ENCODE results near the gene PHF13. TPM values are rescaled to one million over a fixed set of nuclear protein-coding genes. Genes with fewer than 3 reads are reported as not detected.

Gene PHF13
- total and polyA plus RNA-seq, 8 donors, result 2.7 to 16.9 (median 6.2) TPM

- TF ChIP-seq CTCF (IDR thresholded peaks at IDR 0.05), result no peak
- no peak for TF ChIP-seq POLR2AphosphoS5 (IDR thresholded peaks at IDR 0.05)
- no peak for TF ChIP-seq POLR2A (IDR thresholded peaks at IDR 0.05)
- TF ChIP-seq EP300 (IDR thresholded peaks at IDR 0.05), result no peak
- intact Hi-C loops (cut with DNase I; ENCODE audit: low total_unique reads), result no loop called here
Observed at GRCh38 chr1:6652986-6653385, 39.5 kb downstream of the PHF13 start.

GRCh38 chr1:6653436-6654290 lies 40.1 kb downstream of the PHF13 start:
- 92 to 94% (median 93%) methylated on average over 23 of the region's 23 CpGs for WGBS, 5 donors
- Histone ChIP-seq H3K9me3 (no peaks in the 10 kb centered on the region), H3K27me3 (no peaks in the 10 kb centered on the region), H3K36me3 (peaks cover 28 to 76% (median 64%) of the 10 kb centered on the region in 4 donors), H3K27ac (no peak overlapping the region), H3K4me3 (no peak overlapping the region), H3K4me1 (no peaks in the 10 kb centered on the region)
- intact Hi-C loops (cut with DNase I; ENCODE audit: low total_unique reads), result no loop called here
- no peak for DNase-seq
- TF ChIP-seq POLR2AphosphoS5 (IDR thresholded peaks at IDR 0.05) (no peak), POLR2A (IDR thresholded peaks at IDR 0.05) (no peak), CTCF (IDR thresholded peaks at IDR 0.05) (no peak), EP300 (IDR thresholded peaks at IDR 0.05) (no peak)

More at GRCh38 chr1:6652986-6653385, 39.5 kb downstream of the PHF13 start:
- Histone ChIP-seq H3K4me1 (no peaks in the 10 kb centered on the region), H3K4me3 (no peak overlapping the region), H3K27me3 (no peaks in the 10 kb centered on the region), H3K27ac (no peak overlapping the region), H3K9me3 (no peaks in the 10 kb centered on the region), H3K36me3 (peaks cover 28 to 78% (median 65%) of the 10 kb centered on the region in 4 donors)
- DNase-seq, result no peak
- WGBS, 5 donors, result 72 to 95% (median 90%) methylated on average over 6 of the region's 6 CpGs

GRCh38 chr1:6657138-6657537 lies 43.6 kb downstream of the PHF13 start:
- TF ChIP-seq CTCF (IDR thresholded peaks at IDR 0.05) (no peak), POLR2A (IDR thresholded peaks at IDR 0.05) (no peak), EP300 (IDR thresholded peaks at IDR 0.05) (no peak), POLR2AphosphoS5 (IDR thresholded peaks at IDR 0.05) (no peak)
- Histone ChIP-seq H3K36me3 (peaks cover 19 to 47% (median 34%) of the 10 kb centered on the region in 4 donors), H3K27ac (no peak overlapping the region), H3K4me3 (no peak overlapping the region), H3K27me3 (no peaks in the 10 kb centered on the region), H3K9me3 (no peaks in the 10 kb centered on the region), H3K4me1 (no peaks in the 10 kb centered on the region)
- 89 to 95% (median 95%) methylated on average over 2 to 6 of the region's 6 CpGs for WGBS, 5 donors
- no peak for DNase-seq
- intact Hi-C loops (cut with DNase I; ENCODE audit: low total_unique reads), result no loop called here

- 81 to 93% (median 88%) methylated on average over 5 of the region's 5 CpGs for WGBS, 5 donors
- no peak overlapping the region for H3K4me3 ChIP-seq
- no peaks in the 10 kb centered on the region for H3K9me3 ChIP-seq
- no peak for DNase-seq
- peaks cover 10 to 40% (median 30%) of the 10 kb centered on the region in 4 donors for H3K36me3 ChIP-seq
- no peak overlapping the region for H3K27ac ChIP-seq
- no peaks in the 10 kb centered on the region for H3K27me3 ChIP-seq
- intact Hi-C loops (cut with DNase I; ENCODE audit: low total_unique reads), result no loop called here
- no peak for TF ChIP-seq EP300 (IDR thresholded peaks at IDR 0.05)
- no peak for TF ChIP-seq CTCF (IDR thresholded peaks at IDR 0.05)
- TF ChIP-seq POLR2A (IDR thresholded peaks at IDR 0.05), result no peak
- TF ChIP-seq POLR2AphosphoS5 (IDR thresholded peaks at IDR 0.05), result no peak
- no peaks in the 10 kb centered on the region for H3K4me1 ChIP-seq
Observed at GRCh38 chr1:6658359-6659060, 45.0 kb downstream of the PHF13 start.
